ENCODE results near the gene KLHDC8A. TPM values are rescaled to one million over a fixed set of nuclear protein-coding genes. Genes with fewer than 3 reads are reported as not detected.

Gene KLHDC8A
- total RNA-seq, 1 donor from 2014 or later = 46.7 TPM

- Mint-ChIP-seq H3K4me1 (peaks cover 21% of the 10 kb centered on the region), H3K36me3 (ENCODE audit: low read depth) (no peaks in the 10 kb centered on the region), H3K27ac (ENCODE audit: unreplicated experiment) (no peak overlapping the region), H3K4me3 (no peak overlapping the region), H3K9me3 (no peaks in the 10 kb centered on the region), H3K27me3 (ENCODE audit: low read depth) (peaks cover 3% of the 10 kb centered on the region)
- TF ChIP-seq CTCF (conservative IDR thresholded peaks at IDR 0.05) = no peak
- DNase-seq (ENCODE audit: low read depth, low spot score) = no peak
These were observed 27.0 kb downstream of the KLHDC8A start for GRCh38 chr1:205329719-205330118.

DNA sequence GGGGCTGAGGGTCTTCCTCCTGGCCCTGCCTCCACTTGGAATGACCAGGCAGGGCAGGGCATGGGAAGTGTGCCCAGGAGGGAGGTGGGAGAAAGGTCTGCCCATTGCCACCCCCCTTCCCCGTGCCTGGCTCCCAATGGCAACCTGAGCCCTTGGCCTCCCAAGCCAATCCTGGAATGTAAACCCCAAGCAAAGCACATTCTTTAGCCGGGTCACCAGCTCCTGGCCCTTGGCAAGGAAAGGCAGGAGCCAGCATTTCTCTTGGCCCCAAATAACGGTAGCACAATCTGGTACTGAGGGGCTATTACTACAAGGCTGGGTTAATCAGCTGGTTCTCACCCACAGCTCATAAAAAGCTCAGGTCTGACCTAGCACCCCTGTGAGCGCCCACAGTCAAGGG lies 28.2 kb downstream of the KLHDC8A start:
- Mint-ChIP-seq H3K4me1 (peaks cover 21% of the 10 kb centered on the region), H3K4me3 (no peak overlapping the region), H3K27ac (ENCODE audit: unreplicated experiment) (no peak overlapping the region), H3K9me3 (no peaks in the 10 kb centered on the region), H3K36me3 (ENCODE audit: low read depth) (no peaks in the 10 kb centered on the region), H3K27me3 (ENCODE audit: low read depth) (peaks cover 2% of the 10 kb centered on the region)
- no peak for DNase-seq (ENCODE audit: low read depth, low spot score)
- no peak for TF ChIP-seq CTCF (conservative IDR thresholded peaks at IDR 0.05)

GRCh38 chr1:205326812-205327466 lies 29.8 kb downstream of the KLHDC8A start:
- H3K4me3 Mint-ChIP-seq = no peak overlapping the region
- H3K27me3 Mint-ChIP-seq (ENCODE audit: low read depth) = no peaks in the 10 kb centered on the region
- H3K36me3 Mint-ChIP-seq (ENCODE audit: low read depth) = no peaks in the 10 kb centered on the region

DNA sequence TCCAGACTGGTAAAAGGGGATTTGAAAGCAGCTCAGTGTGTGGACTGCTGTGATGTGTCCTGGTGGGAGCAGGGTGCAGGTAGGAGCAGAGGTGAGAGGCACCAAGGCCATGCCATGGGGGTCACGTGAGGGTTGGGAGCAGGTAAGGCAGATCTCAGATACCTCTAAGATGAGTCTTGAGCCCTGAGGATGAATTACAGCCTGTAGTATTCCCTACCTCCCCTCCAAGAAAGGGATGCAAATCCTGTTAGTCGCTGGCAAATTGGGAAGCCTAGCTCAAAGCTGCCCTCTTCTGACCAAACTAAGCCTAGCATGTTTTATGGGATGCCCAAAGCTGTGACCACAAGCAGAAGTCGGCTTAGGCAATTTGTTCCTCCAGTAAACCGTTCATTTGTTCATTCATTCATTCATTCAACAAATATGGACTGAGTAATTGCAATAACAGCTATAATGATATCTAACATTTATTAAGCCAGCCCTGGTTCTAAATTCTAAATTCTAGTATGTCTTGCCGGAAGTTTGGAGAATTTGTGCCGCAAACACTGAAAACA lies 31.3 kb downstream of the KLHDC8A start:
- no peaks in the 10 kb centered on the region for H3K27me3 Mint-ChIP-seq (ENCODE audit: low read depth)

More at GRCh38 chr1:205326812-205327466, 29.8 kb downstream of the KLHDC8A start:
- no peaks in the 10 kb centered on the region for H3K9me3 Mint-ChIP-seq
- peaks cover 24% of the 10 kb centered on the region for H3K4me1 Mint-ChIP-seq
- no peak for DNase-seq (ENCODE audit: low read depth, low spot score)
- H3K27ac Mint-ChIP-seq (ENCODE audit: unreplicated experiment) = peak overlapping the region; percentile 47
- TF ChIP-seq CTCF (conservative IDR thresholded peaks at IDR 0.05) = no peak

DNA sequence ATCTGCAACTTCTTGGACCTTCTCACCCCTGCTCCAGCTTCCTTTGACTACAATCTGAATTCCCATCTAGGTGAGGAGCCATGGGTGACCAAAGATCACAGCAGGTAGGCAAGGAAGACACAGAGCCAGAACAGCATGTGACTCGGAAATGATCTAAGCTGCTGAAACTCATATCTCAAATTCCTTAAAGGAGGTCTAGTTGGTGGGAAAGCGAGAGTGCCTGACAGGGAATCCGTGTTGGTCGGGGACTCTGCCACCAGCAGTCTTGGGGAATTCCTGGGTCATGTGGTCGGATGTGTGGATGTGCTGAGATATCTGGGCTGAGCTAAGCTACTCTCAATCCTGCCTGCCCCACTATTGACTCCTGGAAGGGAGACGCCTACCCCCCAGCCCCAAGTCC lies 31.9 kb downstream of the KLHDC8A start:
- DNase-seq (ENCODE audit: low read depth, low spot score) = no peak
- H3K9me3 Mint-ChIP-seq = no peaks in the 10 kb centered on the region
- H3K4me3 Mint-ChIP-seq = peak overlapping the region; percentile 80
- no peaks in the 10 kb centered on the region for H3K27me3 Mint-ChIP-seq (ENCODE audit: low read depth)
- peak overlapping the region; percentile 14 for H3K27ac Mint-ChIP-seq (ENCODE audit: unreplicated experiment)
- H3K4me1 Mint-ChIP-seq = peaks cover 32% of the 10 kb centered on the region
- H3K36me3 Mint-ChIP-seq (ENCODE audit: low read depth) = no peaks in the 10 kb centered on the region
- no peak for TF ChIP-seq CTCF (conservative IDR thresholded peaks at IDR 0.05)

More for the DNA sequence above, 31.3 kb downstream of the KLHDC8A start:
- Mint-ChIP-seq H3K27ac (ENCODE audit: unreplicated experiment) (no peak overlapping the region), H3K4me3 (peak overlapping the region; percentile 80), H3K9me3 (no peaks in the 10 kb centered on the region), H3K36me3 (ENCODE audit: low read depth) (no peaks in the 10 kb centered on the region), H3K4me1 (peaks cover 27% of the 10 kb centered on the region)
- TF ChIP-seq CTCF (conservative IDR thresholded peaks at IDR 0.05) = peak; percentile 84
- DNase-seq (ENCODE audit: low read depth, low spot score) = peak; percentile 81

Data from neural crest cell (in vitro differentiated cells).